Heart left ventricle (tissue), 13 donors: Measurements from ENCODE around the gene WDR86.

Experiments used
- CTCF ChIP-seq, 12 donors: fragments of 200-600 bp; sonication (generic) in 4 of 12; IDR thresholded peaks; one replicate each; pipeline versions ENCODE4 v1.5.0 to v1.8.0; 2018 to 2022; ENCODE audit warnings: antibody characterized with exemption in 12 of 12, mild to moderate bottlenecking in 5 of 12
- POLR2A ChIP-seq, 2 donors: fragments of 450-650 bp; IDR thresholded peaks; one replicate each; pipeline ENCODE4 v1.6.1; 2017; ENCODE audit warnings: antibody characterized with exemption in 2 of 2, mild to moderate bottlenecking in 2 of 2, moderate library complexity in 2 of 2
- donor health status: ischemic (EF 13 %, LVEDD 7.1; RV severe dilation, severe dysfunction).
- donor health status: DM: no; HTN: yes; CAD: no.
- donor health status: DM: no; HTN: no; CAD: no.
- donor health status: ischemic (EF 25% LVEDD 6.9; RV normal size, moderate dysfunction).
- donor health status: ischemic (EF 25% LVEDD 5.7; RV mildly dilated, moderate dysfunction).
- donor health status: ischemic (EF 35%, LVEDD 5.7; RV mildly dilated, moderate dysfunction).
- donor health status: nonischemic (EF 11% LVEDD 7.7; RV severe dilation, severe dysfunction).
- donor health status: DM: yes; HTN: yes; CAD: no.
- donor health status: PGD.
- donor health status: ischemic (EF 29% LVEDD 5.4; RV normal size, mild dysfunction).
- donor health status: nonischemic (EF 23%, LVEDD 6.1; RV moderate dilation, normal function).

DNA sequence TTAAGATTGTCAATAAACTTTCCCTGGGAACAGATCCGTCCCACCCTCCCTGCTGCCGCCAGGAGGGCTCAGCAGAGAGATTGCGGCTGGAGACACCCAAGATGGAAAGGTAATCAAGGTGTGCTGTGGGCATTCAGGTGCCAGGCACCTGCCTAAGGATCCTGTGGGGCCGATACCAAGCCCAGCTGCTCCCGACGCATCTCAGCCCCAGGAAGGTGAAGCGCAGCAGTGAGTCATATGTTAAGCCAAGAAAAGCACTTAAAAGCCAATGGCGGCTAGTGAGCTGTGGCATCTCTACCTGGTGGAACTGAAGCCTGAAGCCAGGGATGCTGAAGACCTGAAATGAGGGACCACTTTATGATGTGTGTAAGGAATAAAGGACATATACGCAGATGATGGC is 6.1 kb downstream of the WDR86 start:
- no peak for TF ChIP-seq CTCF (IDR thresholded peaks at IDR 0.05)
- no peak for TF ChIP-seq POLR2A (IDR thresholded peaks at IDR 0.05)
